DND-41 (cell line): Measurements from ENCODE around the gene TMEM204.

Source experiments
- ATAC-seq: fragments of 200-7000 bp; cut with Tn5 transposase; 3 replicates; pipeline ENCODE4 v1.9.1; 2021; ENCODE audit warnings: low read depth; ENCODE audit not compliant: insufficient read depth
- DNase-seq: peaks from one replicate; pipeline ENCODE4 v3.0.0-alpha.2; 2020
- H2AFZ ChIP-seq: 2 replicates; pipeline ENCODE4 v1.6.0; 2012; ENCODE audit warnings: low read depth, low read length
- H3K27ac ChIP-seq: 2 replicates; pipeline ENCODE4 v1.5.1; 2012; ENCODE audit warnings: low read length, inconsistent platforms
- H3K27me3 ChIP-seq: fragments of 200-600 bp; sonication (generic); 2 replicates; pipeline ENCODE4 v1.6.0; 2012; ENCODE audit warnings: low read length, mild to moderate bottlenecking, inconsistent platforms; ENCODE audit not compliant: insufficient read depth, poor library complexity
- H3K36me3 ChIP-seq: 2 replicates; pipeline ENCODE4 v1.5.1; 2012; ENCODE audit warnings: low read length, inconsistent platforms; ENCODE audit not compliant: insufficient read depth
- H3K4me1 ChIP-seq: 2 replicates; pipeline ENCODE4 v1.5.1; 2012; ENCODE audit warnings: mild to moderate bottlenecking, low read length; ENCODE audit not compliant: insufficient read depth
- H3K4me2 ChIP-seq: 2 replicates; pipeline ENCODE4 v1.6.0; 2012; ENCODE audit warnings: mild to moderate bottlenecking, moderate library complexity, low read length, inconsistent platforms; ENCODE audit not compliant: insufficient read depth
- H3K4me3 ChIP-seq, 2 experiments: fragments of 200-600 bp in 1 of 2; shearing (Covaris generic) in 1 of 2; 2 replicates each; pipeline ENCODE4 v1.5.1; 2012 to 2016; ENCODE audit warnings: inconsistent platforms in 2 of 2, low read length in 2 of 2, mild to moderate bottlenecking in 2 of 2, low read depth in 1 of 2, moderate library complexity in 1 of 2
- H3K79me2 ChIP-seq: 2 replicates; pipeline ENCODE4 v1.6.0; 2012; ENCODE audit warnings: low read length, inconsistent platforms; ENCODE audit not compliant: insufficient read depth
- H3K9ac ChIP-seq: 2 replicates; pipeline ENCODE4 v1.6.0; 2012; ENCODE audit warnings: low read depth, mild to moderate bottlenecking, inconsistent platforms, low read length, moderate library complexity
- H3K9me3 ChIP-seq: 2 replicates; pipeline ENCODE4 v1.5.1; 2012; ENCODE audit warnings: low read length, moderate library complexity, mild to moderate bottlenecking, inconsistent platforms; ENCODE audit not compliant: insufficient read depth, severe bottlenecking
- H4K20me1 ChIP-seq: 2 replicates; pipeline ENCODE4 v1.6.0; 2012; ENCODE audit warnings: low read length; ENCODE audit not compliant: insufficient read depth
- CTCF ChIP-seq: IDR thresholded peaks from 2 replicates; pipeline ENCODE4 v1.5.1; 2012; ENCODE audit warnings: borderline replicate concordance, low read length, moderate library complexity, mild to moderate bottlenecking; ENCODE audit not compliant: poor library complexity, severe bottlenecking; ENCODE audit errors: extremely low read depth
- EZH2 ChIP-seq: IDR thresholded peaks from 3 replicates; pipeline ENCODE4 v1.6.1; 2012; ENCODE audit warnings: borderline replicate concordance, low read depth, mild to moderate bottlenecking, moderate library complexity, low read length, inconsistent platforms; ENCODE audit not compliant: severe bottlenecking

Gene TMEM204

GRCh38 chr16:1519831-1520230 is 13.6 kb upstream of the TMEM204 start:
- Histone ChIP-seq H3K4me2 (no peak overlapping the region), H4K20me1 (no peaks in the 10 kb centered on the region), H2AFZ (no peak overlapping the region), H3K27me3 (no peaks in the 10 kb centered on the region), H3K4me1 (no peaks in the 10 kb centered on the region), H3K9ac (no peak overlapping the region), H3K9me3 (no peaks in the 10 kb centered on the region), H3K4me3 (no peak overlapping the region), H3K79me2 (no peaks in the 10 kb centered on the region), H3K27ac (no peak overlapping the region), H3K36me3 (no peaks in the 10 kb centered on the region)
- ATAC-seq (no peak), DNase-seq (no peak)
- no peak for TF ChIP-seq EZH2
- no peak for TF ChIP-seq CTCF

- H3K27ac ChIP-seq, result no peak overlapping the region
- H4K20me1 ChIP-seq, result no peaks in the 10 kb centered on the region
- no peak overlapping the region for H2AFZ ChIP-seq
- H3K9me3 ChIP-seq, result no peaks in the 10 kb centered on the region
- no peak overlapping the region for H3K9ac ChIP-seq
- H3K36me3 ChIP-seq, result no peaks in the 10 kb centered on the region
- H3K27me3 ChIP-seq, result no peaks in the 10 kb centered on the region
- TF ChIP-seq CTCF, result no peak
- TF ChIP-seq EZH2, result no peak
- ATAC-seq (no peak), DNase-seq (no peak)
- no peaks in the 10 kb centered on the region for H3K79me2 ChIP-seq
- no peak overlapping the region for H3K4me2 ChIP-seq
- H3K4me3 ChIP-seq, result no peak overlapping the region
- H3K4me1 ChIP-seq, result no peaks in the 10 kb centered on the region
These were observed 13.0 kb upstream of the TMEM204 start for GRCh38 chr16:1520461-1520860.

- H3K27me3 ChIP-seq, result no peaks in the 10 kb centered on the region
- DNase-seq (no peak), ATAC-seq (no peak)
- no peak overlapping the region for H3K9ac ChIP-seq
- H3K9me3 ChIP-seq, result no peaks in the 10 kb centered on the region
- H3K27ac ChIP-seq, result no peak overlapping the region
- H4K20me1 ChIP-seq, result no peaks in the 10 kb centered on the region
- no peak overlapping the region for H3K4me2 ChIP-seq
- no peaks in the 10 kb centered on the region for H3K79me2 ChIP-seq
- TF ChIP-seq EZH2, result no peak
- no peak for TF ChIP-seq CTCF
- H3K36me3 ChIP-seq, result no peaks in the 10 kb centered on the region
- H2AFZ ChIP-seq, result no peak overlapping the region
- H3K4me1 ChIP-seq, result no peaks in the 10 kb centered on the region
- no peak overlapping the region for H3K4me3 ChIP-seq
These were observed 9.8 kb upstream of the TMEM204 start for GRCh38 chr16:1523581-1524245.

GRCh38 chr16:1524366-1524765 is 9.1 kb upstream of the TMEM204 start:
- H3K4me1 ChIP-seq, result no peaks in the 10 kb centered on the region
- TF ChIP-seq EZH2 (no peak), CTCF (no peak)
- H3K4me3 ChIP-seq, result no peak overlapping the region
- no peaks in the 10 kb centered on the region for H3K27me3 ChIP-seq
- H2AFZ ChIP-seq, result no peak overlapping the region
- no peaks in the 10 kb centered on the region for H3K79me2 ChIP-seq
- H3K4me2 ChIP-seq, result no peak overlapping the region
- DNase-seq (no peak), ATAC-seq (no peak)
- no peak overlapping the region for H3K9ac ChIP-seq
- H3K36me3 ChIP-seq, result no peaks in the 10 kb centered on the region
- no peaks in the 10 kb centered on the region for H4K20me1 ChIP-seq
- H3K9me3 ChIP-seq, result no peaks in the 10 kb centered on the region
- H3K27ac ChIP-seq, result no peak overlapping the region
